Measurements from ENCODE around the gene NOP9.
"Not testable (repeated sequence)": the region's sequence is repeated elsewhere in the genome, so short reads cannot be mapped to it uniquely, and the experiment has no call there.

NOP9 gene

DNA sequence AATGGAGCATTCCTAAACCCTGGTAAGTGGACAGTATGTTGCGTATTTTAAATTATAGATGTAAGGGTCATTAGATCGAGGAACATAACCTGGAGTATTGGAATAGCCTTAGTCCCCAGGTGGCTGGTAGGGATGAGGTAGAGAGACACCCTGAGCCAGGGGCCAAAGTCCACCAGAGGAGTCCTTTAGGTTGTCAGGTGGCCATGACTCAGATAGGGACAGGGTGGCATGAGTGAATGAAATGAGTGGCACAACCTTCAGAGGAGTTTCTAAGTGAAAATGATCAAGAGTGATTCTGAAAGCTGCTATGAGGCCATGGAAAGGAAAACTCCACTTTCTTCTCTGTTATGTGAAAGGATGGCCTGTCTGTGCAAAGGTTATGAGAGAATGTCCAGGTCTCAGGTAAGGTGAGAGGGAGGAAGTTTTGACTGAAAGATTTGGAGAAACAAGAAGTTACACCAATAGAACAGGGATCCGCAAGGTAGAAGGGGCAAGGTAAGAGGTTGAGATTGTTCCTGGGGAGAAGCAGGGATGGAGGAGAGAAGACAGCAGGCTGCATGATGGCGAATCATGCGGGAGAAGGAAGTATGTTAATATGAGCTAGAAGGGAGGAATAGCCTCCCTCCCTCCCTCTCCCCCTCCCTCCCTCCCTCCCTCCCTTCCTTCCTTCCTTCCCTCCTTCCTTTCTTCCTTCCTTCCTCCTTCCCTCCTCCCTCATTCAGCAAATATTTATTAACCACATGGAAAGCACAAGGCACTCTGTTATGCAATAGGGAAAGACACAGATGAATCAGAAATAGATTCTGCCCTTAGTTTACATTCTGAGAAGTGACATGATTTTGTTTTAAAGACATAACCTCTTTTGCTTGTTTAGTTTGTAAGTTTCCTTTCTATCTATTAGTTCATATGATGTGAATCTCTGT is 54.2 kb downstream of the NOP9 start:
- peak; percentile 56 for DNase-seq

- not testable (repeated sequence) for DNase-seq
Observed at GRCh38 chr14:24354482-24354825, 54.8 kb downstream of the NOP9 start.

- DNase-seq, result no peak
Observed at GRCh38 chr14:24355009-24355408, 55.4 kb downstream of the NOP9 start.

GRCh38 chr14:24356208-24356607 is 56.6 kb downstream of the NOP9 start:
- DNase-seq, result no peak

Measured in fibroblast of skin of scalp (primary cell).